Endothelial cell of umbilical vein (primary cell): Measurements from ENCODE around the gene DTX2. TPM values are rescaled to one million over a fixed set of nuclear protein-coding genes. Genes with fewer than 3 reads are reported as not detected.
"Not testable (repeated sequence)": the region's sequence is repeated elsewhere in the genome, so short reads cannot be mapped to it uniquely, and the experiment has no call there.

Source experiments
- BruUV-seq: library from RNA; stranded (reverse); fragments of 400-500 nt; replicated peaks from 2 replicates; lab custom pipeline; 2021; lab: Mats Ljungman, UMichigan
- CTCF ChIA-PET: fragments of 300-600, 350-600 bp; sonication (Branson Sonifier 250); formaldehyde crosslinking; loops from one replicate; lab custom pipeline; 2021; ENCODE audit warnings: antibody characterized with exemption, inconsistent platforms; lab: Charles Lee
- POLR2A ChIA-PET: fragments of 300-600, 350-600 bp; sonication (Branson Sonifier 250); formaldehyde crosslinking; loops from one replicate; lab custom pipeline; 2021; ENCODE audit warnings: antibody characterized with exemption, inconsistent platforms; lab: Charles Lee
- DNase-seq: peaks from one replicate; pipeline ENCODE4 v3.0.0-alpha.2; 2011; ENCODE audit warnings: low read depth, low spot score
- FAIRE-seq: peaks from 2 replicates; lab custom pipeline; 2011; peaks lifted over from hg19 to GRCh38; lab: Jason Lieb, UNC
- H2AFZ ChIP-seq: 2 replicates; pipeline ENCODE4 v1.6.0; 2012; ENCODE audit warnings: low read depth, low read length, control low read depth, inconsistent platforms
- H3K27ac ChIP-seq: 2 replicates; pipeline ENCODE4 v1.5.1; 2011; ENCODE audit warnings: low read depth, mild to moderate bottlenecking, control low read depth, low read length, moderate library complexity; ENCODE audit not compliant: insufficient read depth
- H3K27me3 ChIP-seq, 2 experiments: 2 replicates each; pipeline versions ENCODE4 v1.6.0 to v1.6.1; 2011; ENCODE audit warnings: low read length in 2 of 2, mixed read lengths in 1 of 2; ENCODE audit not compliant: control insufficient read depth in 2 of 2, insufficient read depth in 2 of 2
- H3K36me3 ChIP-seq, 2 experiments: 2 replicates in 1 of 2; 3 replicates in 1 of 2; pipeline ENCODE4 v1.5.1; 2011; ENCODE audit warnings: low read length in 2 of 2, mild to moderate bottlenecking in 1 of 2, moderate library complexity in 1 of 2; ENCODE audit not compliant: control insufficient read depth in 2 of 2, insufficient read depth in 2 of 2; ENCODE audit errors: extremely low read depth in 1 of 2
- H3K4me1 ChIP-seq: 3 replicates; pipeline ENCODE4 v1.5.1; 2011; ENCODE audit warnings: mild to moderate bottlenecking, low read length; ENCODE audit not compliant: control insufficient read depth, insufficient read depth; ENCODE audit errors: extremely low read depth
- H3K4me2 ChIP-seq: 2 replicates; pipeline ENCODE4 v1.6.1; 2011; ENCODE audit warnings: low read length, control low read depth, mixed read lengths; ENCODE audit not compliant: insufficient read depth
- H3K4me3 ChIP-seq, 3 experiments: fragments of 200-600 bp in 1 of 3; sonication (generic), shearing (Covaris generic) in 1 of 3; replicated peaks in 1 of 3; 2 replicates each; pipeline ENCODE4 v1.5.1; 2011 to 2016; ENCODE audit warnings: control low read depth in 3 of 3, low read length in 3 of 3, mild to moderate bottlenecking in 2 of 3, inconsistent platforms in 1 of 3, low read depth in 1 of 3, moderate library complexity in 1 of 3; ENCODE audit not compliant: insufficient read depth in 1 of 3
- H3K79me2 ChIP-seq: 2 replicates; pipeline ENCODE4 v1.6.0; 2012; ENCODE audit warnings: low read length, inconsistent platforms; ENCODE audit not compliant: control insufficient read depth, insufficient read depth
- H3K9ac ChIP-seq: replicated peaks from 2 replicates; pipeline ENCODE3; 2011; ENCODE audit warnings: low read length, control low read depth; ENCODE audit not compliant: insufficient read depth; ENCODE audit errors: extremely low read depth
- H3K9me1 ChIP-seq: replicated peaks from 3 replicates; pipeline ENCODE4 v1.6.0; 2011; ENCODE audit warnings: mild to moderate bottlenecking, low read length; ENCODE audit not compliant: control insufficient read depth, insufficient read depth; ENCODE audit errors: extremely low read depth
- H3K9me3 ChIP-seq: replicated peaks from 2 replicates; pipeline ENCODE4 v1.5.1; 2012; ENCODE audit warnings: low read length, inconsistent platforms; ENCODE audit not compliant: control insufficient read depth, insufficient read depth
- H4K20me1 ChIP-seq: replicated peaks from 2 replicates; pipeline ENCODE3; 2011; ENCODE audit warnings: mild to moderate bottlenecking, low read length; ENCODE audit not compliant: control insufficient read depth, insufficient read depth; ENCODE audit errors: extremely low read depth
- POLR2AphosphoS5 ChIP-seq: IDR thresholded peaks from 2 replicates; pipeline ENCODE4 v1.6.1; 2012; ENCODE audit warnings: low read depth, mild to moderate bottlenecking, control low read depth, low read length, moderate library complexity; ENCODE audit not compliant: insufficient read depth
- dilution Hi-C: fragments of 300-500 bp; cut with MboI; formaldehyde crosslinking; loops from one replicate; pipeline ENCODE4 v1.15.0; 2019; ENCODE audit warnings: low sequenced_read_pairs; ENCODE audit not compliant: extremely low pct_ligation_motif_present
- intact Hi-C: fragments of 100-400 bp; cut with micrococcal nuclease; formaldehyde crosslinking; loops from one replicate; pipeline ENCODE4 v1.10.0; 2022
- polyA plus RNA-seq, 4 experiments: library from polyadenylated mRNA; depleted of rRNA in 3 of 4; stranded (reverse) in 3 of 4; unstranded in 1 of 4; fragments of >200 nt; gene quantifications; 2 replicates each; pipeline versions ENCODE4 v1.2.1 to v1.2.3, GENCODE V29; 2011 to 2012; ENCODE audit warnings: missing spikeins in 1 of 4
- total RNA-seq: library from RNA; stranded (reverse); gene quantifications from 2 replicates; pipeline ENCODE4 v1.2.3, GENCODE V29; 2021

Gene DTX2
- total and polyA plus RNA-seq, 2 donors (not counting 3 experiments of a cell fraction or from before 2014, with no cell fraction given): 8.5 to 17.1 TPM

GRCh38 chr7:76549025-76549854 lies 87.7 kb downstream of the DTX2 start:
- peak overlapping the region; percentile 63 for H3K9ac ChIP-seq
- peak overlapping the region; percentile 75 for H3K27ac ChIP-seq
- H3K9me3 ChIP-seq, H3K27me3 ChIP-seq, intact Hi-C loops, CTCF ChIA-PET, dilution Hi-C loops, H4K20me1 ChIP-seq, POLR2A ChIA-PET, H3K4me1 ChIP-seq, H3K9me1 ChIP-seq, BruUV-seq, H3K36me3 ChIP-seq: not testable (repeated sequence)
- H3K4me3 ChIP-seq: peak overlapping the region; percentile 52 to 83 (median 65)
- DNase-seq (peak; percentile 69), FAIRE-seq (peak; percentile 18)
- peaks cover 17% of the 10 kb centered on the region for H3K79me2 ChIP-seq
- H3K4me2 ChIP-seq: peak overlapping the region; percentile 58
- peak; percentile 47 for TF ChIP-seq POLR2AphosphoS5
- peak overlapping the region; percentile 85 for H2AFZ ChIP-seq

DNA sequence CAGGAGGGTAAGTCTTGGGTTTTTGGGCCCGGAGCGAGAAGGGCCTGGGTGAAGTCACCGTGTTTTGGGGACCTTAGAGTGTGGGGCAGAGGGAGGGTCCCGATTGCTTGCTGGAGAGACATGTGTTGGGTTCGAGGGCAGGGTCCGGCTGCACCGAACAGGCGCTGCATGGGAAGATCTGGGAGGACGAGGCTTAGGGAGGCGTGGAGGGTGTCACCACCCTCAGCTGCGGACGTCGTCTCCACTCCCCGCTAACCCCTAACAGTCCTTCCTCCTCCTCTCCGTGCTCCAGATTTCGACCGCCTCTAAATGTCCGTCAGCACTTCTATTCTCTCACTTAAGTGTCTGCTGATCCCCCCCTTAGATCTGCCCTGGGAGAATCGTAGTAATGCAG lies 88.3 kb downstream of the DTX2 start:
- POLR2A ChIA-PET, DNase-seq, FAIRE-seq, H3K27me3 ChIP-seq, H4K20me1 ChIP-seq, dilution Hi-C loops, intact Hi-C loops, H3K9me3 ChIP-seq, H3K9me1 ChIP-seq, H3K36me3 ChIP-seq, H3K4me1 ChIP-seq, BruUV-seq, CTCF ChIA-PET: not testable (repeated sequence)
- H3K9ac ChIP-seq: peak overlapping the region; percentile 63
- H3K4me2 ChIP-seq: peak overlapping the region; percentile 58
- H2AFZ ChIP-seq: peak overlapping the region; percentile 0
- H3K4me3 ChIP-seq: peak overlapping the region; percentile 52 to 83 (median 65)
- peaks cover 20% of the 10 kb centered on the region for H3K79me2 ChIP-seq
- H3K27ac ChIP-seq: peak overlapping the region; percentile 75

DNA sequence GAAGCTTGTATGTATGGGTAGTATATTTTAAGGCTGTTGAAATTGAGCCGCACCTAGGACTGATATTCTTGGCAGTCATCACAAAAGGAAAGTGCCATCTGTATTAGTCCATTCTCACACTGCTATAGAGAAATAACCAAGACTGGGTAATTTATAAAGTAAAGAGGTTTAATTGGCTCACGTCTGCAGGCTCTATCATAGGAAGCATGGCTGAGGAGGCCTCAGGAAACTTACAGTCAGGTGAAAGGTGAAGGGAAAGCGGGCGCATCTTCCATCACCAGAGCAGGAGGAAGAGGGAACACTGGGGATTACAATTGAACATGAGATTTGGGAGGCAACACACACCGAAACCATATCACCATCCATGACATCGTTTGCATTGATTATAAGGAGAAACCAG lies 90.5 kb downstream of the DTX2 start:
- H3K9ac ChIP-seq, H2AFZ ChIP-seq, H4K20me1 ChIP-seq, H3K9me1 ChIP-seq, DNase-seq, H3K4me2 ChIP-seq, BruUV-seq, H3K27ac ChIP-seq, FAIRE-seq, H3K27me3 ChIP-seq, CTCF ChIA-PET, intact Hi-C loops, H3K4me1 ChIP-seq, H3K4me3 ChIP-seq, dilution Hi-C loops, POLR2A ChIA-PET, H3K9me3 ChIP-seq, H3K36me3 ChIP-seq: not testable (repeated sequence)
- peaks cover 30% of the 10 kb centered on the region for H3K79me2 ChIP-seq
